GM15510 (cell line): ENCODE measurements around the gene TXK.

Source experiments
- POLR2A ChIP-seq: IDR thresholded peaks from 3 replicates; pipeline ENCODE4 v1.6.1; 2011; ENCODE audit warnings: borderline replicate concordance; ENCODE audit not compliant: insufficient read length; ENCODE audit errors: extremely low read depth

Gene TXK

GRCh38 chr4:48121180-48121579 lies 12.9 kb downstream of the TXK start:
- TF ChIP-seq POLR2A, result no peak

- no peak for TF ChIP-seq POLR2A
These were observed 13.9 kb downstream of the TXK start for GRCh38 chr4:48120132-48120531.

- no peak for TF ChIP-seq POLR2A
These were observed 14.4 kb downstream of the TXK start for GRCh38 chr4:48119646-48120045.

- no peak for TF ChIP-seq POLR2A
These were observed 16.0 kb downstream of the TXK start for GRCh38 chr4:48118081-48118480.

- TF ChIP-seq POLR2A, result no peak
These were observed 17.5 kb downstream of the TXK start for GRCh38 chr4:48116582-48116981.

GRCh38 chr4:48114412-48114811 lies 19.6 kb downstream of the TXK start:
- no peak for TF ChIP-seq POLR2A

GRCh38 chr4:48112017-48112667 lies 21.9 kb downstream of the TXK start:
- no peak for TF ChIP-seq POLR2A

GRCh38 chr4:48110452-48110978 lies 23.5 kb downstream of the TXK start:
- no peak for TF ChIP-seq POLR2A

GRCh38 chr4:48109413-48110263 lies 24.4 kb downstream of the TXK start:
- no peak for TF ChIP-seq POLR2A

- no peak for TF ChIP-seq POLR2A
These were observed 25.6 kb downstream of the TXK start for GRCh38 chr4:48108309-48109073.

- no peak for TF ChIP-seq POLR2A
These were observed 28.8 kb downstream of the TXK start for GRCh38 chr4:48105230-48105629.

GRCh38 chr4:48103483-48104139 lies 30.4 kb downstream of the TXK start:
- no peak for TF ChIP-seq POLR2A

GRCh38 chr4:48102303-48102702 lies 31.7 kb downstream of the TXK start:
- TF ChIP-seq POLR2A, result no peak

GRCh38 chr4:48100256-48100655 lies 33.8 kb downstream of the TXK start:
- TF ChIP-seq POLR2A, result no peak

- TF ChIP-seq POLR2A, result no peak
These were observed 38.6 kb downstream of the TXK start for GRCh38 chr4:48095441-48095840.

- no peak for TF ChIP-seq POLR2A
These were observed 40.0 kb downstream of the TXK start for GRCh38 chr4:48093991-48094416.

- TF ChIP-seq POLR2A, result no peak
These were observed 43.4 kb downstream of the TXK start for GRCh38 chr4:48090621-48091020.
